Caco-2 (cell line): Measurements from ENCODE around the gene LMO3. TPM values are rescaled to one million over a fixed set of nuclear protein-coding genes. Genes with fewer than 3 reads are reported as not detected.

Experiments used
- BruUV-seq: library from RNA; stranded (reverse); fragments of 400-500 nt; replicated peaks from 2 replicates; lab custom pipeline; 2021; lab: Mats Ljungman, UMichigan
- CTCF ChIA-PET: fragments of 300-600 bp; sonication (Branson Sonifier 250); formaldehyde crosslinking; loops from one replicate; lab custom pipeline; 2022; ENCODE audit warnings: antibody characterized with exemption; lab: Charles Lee
- POLR2A ChIA-PET: fragments of 300-600 bp; sonication (Branson Sonifier 250); formaldehyde crosslinking; loops from one replicate; lab custom pipeline; 2022; ENCODE audit warnings: antibody characterized with exemption; lab: Charles Lee
- DNase-seq, 2 experiments: peaks; one replicate each; pipeline versions ENCODE4 v3.0.0 to v3.0.0-alpha.2; 2020 to 2022
- H3K27me3 ChIP-seq: replicated peaks from 2 replicates; pipeline ENCODE4 v1.6.0; 2011; ENCODE audit warnings: low read length; ENCODE audit not compliant: control insufficient read depth, insufficient read depth
- H3K36me3 ChIP-seq: 2 replicates; pipeline ENCODE4 v1.5.1; 2011; ENCODE audit warnings: low read length; ENCODE audit not compliant: control insufficient read depth, insufficient read depth
- H3K4me1 ChIP-seq: fragments of 250-450 bp; sonication (Bioruptor Pico); 2 replicates; pipeline ENCODE4 v1.5.1; 2020; ENCODE audit warnings: mild to moderate bottlenecking
- H3K4me3 ChIP-seq: 2 replicates; pipeline ENCODE4 v1.5.1; 2011; ENCODE audit warnings: low read depth, mild to moderate bottlenecking, control low read depth, low read length
- H3K9me3 ChIP-seq: fragments of 250-450 bp; sonication (Bioruptor Pico); 2 replicates; pipeline ENCODE4 v1.5.1; 2020; ENCODE audit warnings: mild to moderate bottlenecking, moderate library complexity
- H3K27ac Mint-ChIP-seq: one replicate; pipeline ENCODE4 v1.8.0; 2022; ENCODE audit warnings: mixed read lengths; ENCODE audit not compliant: unreplicated experiment
- H3K27me3 Mint-ChIP-seq: one replicate; pipeline ENCODE4 v1.8.0; 2022; ENCODE audit warnings: mixed read lengths; ENCODE audit not compliant: insufficient read depth, unreplicated experiment
- H3K36me3 Mint-ChIP-seq: one replicate; pipeline ENCODE4 v1.8.0; 2022; ENCODE audit warnings: mild to moderate bottlenecking, mixed read lengths; ENCODE audit not compliant: insufficient read depth, unreplicated experiment
- H3K4me1 Mint-ChIP-seq: one replicate; pipeline ENCODE4 v1.8.0; 2022; ENCODE audit warnings: low read depth, mixed read lengths; ENCODE audit not compliant: unreplicated experiment
- H3K4me3 Mint-ChIP-seq: one replicate; pipeline ENCODE4 v1.8.0; 2022; ENCODE audit warnings: mild to moderate bottlenecking, moderate library complexity, mixed read lengths; ENCODE audit not compliant: unreplicated experiment
- H3K9me3 Mint-ChIP-seq: one replicate; pipeline ENCODE4 v1.8.0; 2022; ENCODE audit warnings: mixed read lengths; ENCODE audit not compliant: unreplicated experiment
- CTCF ChIP-seq, 2 experiments: fragments of 200-600 bp in 1 of 2; IDR thresholded peaks; 1 replicate in 1 of 2; 2 replicates in 1 of 2; pipeline versions ENCODE4 v1.5.1 to v1.8.0; 2011 to 2022; ENCODE audit warnings: antibody characterized with exemption in 1 of 2, control low read depth in 1 of 2, inconsistent platforms in 1 of 2, low read depth in 1 of 2, low read length in 1 of 2, mild to moderate bottlenecking in 1 of 2, moderate library complexity in 1 of 2; ENCODE audit not compliant: insufficient read depth in 1 of 2, severe bottlenecking in 1 of 2, unreplicated experiment in 1 of 2
- intact Hi-C: fragments of 100-400 bp; cut with micrococcal nuclease; formaldehyde crosslinking; loops from one replicate; pipeline ENCODE4 v1.10.0; 2022; ENCODE audit not compliant: unreplicated experiment
- total RNA-seq: library from RNA; stranded (reverse); gene quantifications from 2 replicates; pipeline ENCODE4 v1.2.3, GENCODE V29; 2022

LMO3 gene
- total RNA-seq, 1 experiment from 2014 or later: not detected

GRCh38 chr12:16506394-16506793 lies 99.6 kb downstream of the LMO3 start:
- DNase-seq: no peak
- no peaks in the 10 kb centered on the region for H3K4me1 ChIP-seq
- no peaks in the 10 kb centered on the region for H3K9me3 ChIP-seq
- Mint-ChIP-seq H3K4me1 (no peaks in the 10 kb centered on the region), H3K36me3 (no peaks in the 10 kb centered on the region), H3K9me3 (no peaks in the 10 kb centered on the region), H3K27me3 (peaks cover 12% of the 10 kb centered on the region), H3K27ac (no peak overlapping the region), H3K4me3 (no peak overlapping the region)
- no peak overlapping the region for H3K4me3 ChIP-seq
- ChIA-PET POLR2A (no interaction called here), CTCF (no interaction called here)
- no TSS peak for BruUV-seq
- intact Hi-C loops: no loop called here
- no peak for TF ChIP-seq CTCF (IDR thresholded peaks at IDR 0.05; ENCODE audit: insufficient read depth in 1 of 2, low read depth in 1 of 2, low read length in 1 of 2, severe bottlenecking in 1 of 2, unreplicated experiment in 1 of 2)
- H3K27me3 ChIP-seq: no peaks in the 10 kb centered on the region
- no peaks in the 10 kb centered on the region for H3K36me3 ChIP-seq

GRCh38 chr12:16504200-16504599 lies 101.8 kb downstream of the LMO3 start:
- POLR2A ChIA-PET: no interaction called here

GRCh38 chr12:16499611-16500010 lies 106.4 kb downstream of the LMO3 start:
- Histone ChIP-seq H3K27me3 (no peaks in the 10 kb centered on the region), H3K9me3 (no peaks in the 10 kb centered on the region), H3K4me1 (no peaks in the 10 kb centered on the region), H3K4me3 (no peak overlapping the region), H3K36me3 (no peaks in the 10 kb centered on the region)
- CTCF ChIA-PET: no interaction called here
- Mint-ChIP-seq H3K27ac (no peak overlapping the region), H3K27me3 (peaks cover 10% of the 10 kb centered on the region), H3K4me3 (no peak overlapping the region), H3K9me3 (no peaks in the 10 kb centered on the region), H3K4me1 (no peaks in the 10 kb centered on the region), H3K36me3 (no peaks in the 10 kb centered on the region)
- no TSS peak for BruUV-seq
- intact Hi-C loops: no loop called here
- DNase-seq: no peak
- POLR2A ChIA-PET: no interaction called here
- TF ChIP-seq CTCF (IDR thresholded peaks at IDR 0.05; ENCODE audit: insufficient read depth in 1 of 2, low read depth in 1 of 2, low read length in 1 of 2, severe bottlenecking in 1 of 2, unreplicated experiment in 1 of 2): no peak

More at GRCh38 chr12:16504200-16504599, 101.8 kb downstream of the LMO3 start:
- H3K9me3 ChIP-seq: no peaks in the 10 kb centered on the region
- TF ChIP-seq CTCF (IDR thresholded peaks at IDR 0.05; ENCODE audit: insufficient read depth in 1 of 2, low read depth in 1 of 2, low read length in 1 of 2, severe bottlenecking in 1 of 2, unreplicated experiment in 1 of 2): no peak
- H3K27me3 ChIP-seq: no peaks in the 10 kb centered on the region
- no peaks in the 10 kb centered on the region for H3K4me1 Mint-ChIP-seq
- no peak overlapping the region for H3K4me3 Mint-ChIP-seq
- H3K4me3 ChIP-seq: no peak overlapping the region
- no peaks in the 10 kb centered on the region for H3K4me1 ChIP-seq
- H3K27ac Mint-ChIP-seq: no peak overlapping the region
- DNase-seq: no peak
- no peaks in the 10 kb centered on the region for H3K36me3 Mint-ChIP-seq
- peaks cover 10% of the 10 kb centered on the region for H3K27me3 Mint-ChIP-seq
- intact Hi-C loops: no loop called here
- no peaks in the 10 kb centered on the region for H3K36me3 ChIP-seq
- BruUV-seq: no TSS peak
- H3K9me3 Mint-ChIP-seq: no peaks in the 10 kb centered on the region
- CTCF ChIA-PET: no interaction called here
